Measurements from ENCODE around the gene FLNB.

Gene FLNB

GRCh38 chr3:58173029-58173668 lies 164.9 kb downstream of the FLNB start:
- DNase-seq = peak; percentile 27

GRCh38 chr3:58173669-58174398 lies 165.6 kb downstream of the FLNB start:
- peak; percentile 63 for DNase-seq

- no peak for DNase-seq
Observed at GRCh38 chr3:58175187-58175436, 166.9 kb downstream of the FLNB start.

GRCh38 chr3:58175437-58176184 lies 167.4 kb downstream of the FLNB start:
- DNase-seq = no peak

GRCh38 chr3:58176185-58176530 lies 167.9 kb downstream of the FLNB start:
- DNase-seq = no peak

- DNase-seq = no peak
Observed at GRCh38 chr3:58176827-58177489, 168.7 kb downstream of the FLNB start.

- DNase-seq = peak; percentile 77
Observed at GRCh38 chr3:58177747-58178527, 169.7 kb downstream of the FLNB start.

GRCh38 chr3:58178528-58179234 lies 170.5 kb downstream of the FLNB start:
- DNase-seq = peak; percentile 10

- DNase-seq = peak; percentile 7
Observed at GRCh38 chr3:58179235-58180098, 171.2 kb downstream of the FLNB start.

GRCh38 chr3:58180099-58180880 lies 172.1 kb downstream of the FLNB start:
- DNase-seq = no peak

GRCh38 chr3:58180940-58181587 lies 172.8 kb downstream of the FLNB start:
- peak; percentile 22 for DNase-seq

GRCh38 chr3:58183221-58183620 lies 175.0 kb downstream of the FLNB start:
- DNase-seq = no peak

- DNase-seq = no peak
Observed at GRCh38 chr3:58183891-58184290, 175.7 kb downstream of the FLNB start.

- DNase-seq = peak; percentile 5
Observed at GRCh38 chr3:58184309-58184981, 176.2 kb downstream of the FLNB start.

- DNase-seq = no peak
Observed at GRCh38 chr3:58184982-58185360, 176.7 kb downstream of the FLNB start.

- peak; percentile 28 for DNase-seq
Observed at GRCh38 chr3:58188173-58188564, 179.9 kb downstream of the FLNB start.

GRCh38 chr3:58188921-58189451 lies 180.8 kb downstream of the FLNB start:
- no peak for DNase-seq

GRCh38 chr3:58189691-58190090 lies 181.5 kb downstream of the FLNB start:
- no peak for DNase-seq

GRCh38 chr3:58190291-58190690 lies 182.1 kb downstream of the FLNB start:
- no peak for DNase-seq

Data from NCI-H69 (cell line).